ENCODE results near the gene TPSD1.

DNA sequence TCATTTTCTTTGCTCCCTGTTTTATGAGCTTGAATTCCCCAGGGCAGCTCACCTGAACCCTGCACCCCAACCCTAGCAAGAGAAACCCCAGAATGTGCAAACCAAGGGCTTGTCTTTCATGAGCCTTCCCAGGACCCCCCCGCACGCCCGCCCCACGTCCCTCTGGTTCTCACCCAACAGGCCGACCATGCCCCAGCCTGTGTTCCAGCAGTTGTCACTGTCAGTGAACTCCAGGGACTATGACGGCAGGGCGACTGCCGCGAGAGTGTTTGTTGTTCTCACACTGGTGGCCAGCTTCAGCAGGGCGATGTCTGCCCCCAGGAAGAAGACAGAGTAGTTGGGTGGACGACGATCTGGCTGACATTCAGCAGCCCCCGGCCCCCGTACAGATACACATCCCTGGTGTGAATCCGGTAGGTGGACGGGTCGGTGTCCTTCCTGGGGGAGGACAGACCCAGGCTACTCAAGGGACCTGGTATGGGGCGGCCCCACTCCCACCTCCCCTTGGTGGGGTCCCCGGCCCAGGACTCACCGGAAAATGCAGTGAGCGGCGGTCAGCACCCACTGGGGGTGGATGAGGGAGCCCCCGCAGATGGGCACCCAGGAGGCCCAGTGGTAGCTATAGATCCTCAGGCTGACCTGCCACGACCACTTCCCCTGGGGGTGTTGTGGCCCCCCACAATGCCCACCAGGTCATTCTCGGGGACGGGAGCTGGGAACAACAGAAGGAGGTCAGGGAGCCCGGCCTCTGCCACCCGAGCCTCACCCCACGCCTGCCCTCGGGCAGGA is 20.1 kb downstream of the TPSD1 start:
- TF ChIP-seq, protein P1, sequence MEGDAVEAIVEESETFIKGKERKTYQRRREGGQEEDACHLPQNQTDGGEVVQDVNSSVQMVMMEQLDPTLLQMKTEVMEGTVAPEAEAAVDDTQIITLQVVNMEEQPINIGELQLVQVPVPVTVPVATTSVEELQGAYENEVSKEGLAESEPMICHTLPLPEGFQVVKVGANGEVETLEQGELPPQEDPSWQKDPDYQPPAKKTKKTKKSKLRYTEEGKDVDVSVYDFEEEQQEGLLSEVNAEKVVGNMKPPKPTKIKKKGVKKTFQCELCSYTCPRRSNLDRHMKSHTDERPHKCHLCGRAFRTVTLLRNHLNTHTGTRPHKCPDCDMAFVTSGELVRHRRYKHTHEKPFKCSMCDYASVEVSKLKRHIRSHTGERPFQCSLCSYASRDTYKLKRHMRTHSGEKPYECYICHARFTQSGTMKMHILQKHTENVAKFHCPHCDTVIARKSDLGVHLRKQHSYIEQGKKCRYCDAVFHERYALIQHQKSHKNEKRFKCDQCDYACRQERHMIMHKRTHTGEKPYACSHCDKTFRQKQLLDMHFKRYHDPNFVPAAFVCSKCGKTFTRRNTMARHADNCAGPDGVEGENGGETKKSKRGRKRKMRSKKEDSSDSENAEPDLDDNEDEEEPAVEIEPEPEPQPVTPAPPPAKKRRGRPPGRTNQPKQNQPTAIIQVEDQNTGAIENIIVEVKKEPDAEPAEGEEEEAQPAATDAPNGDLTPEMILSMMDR (IDR thresholded peaks at IDR 0.05) = no peak
- TF ChIP-seq YY1 (IDR thresholded peaks at IDR 0.05; ENCODE audit: low read depth) (no peak), SMC3 (IDR thresholded peaks at IDR 0.05; ENCODE audit: low read depth, low read length) (no peak), EZH2phosphoT487 (IDR thresholded peaks at IDR 0.05; ENCODE audit: borderline replicate concordance, low read depth) (no peak), TCF12 (IDR thresholded peaks at IDR 0.05) (no peak), EP300 (IDR thresholded peaks at IDR 0.05; ENCODE audit: borderline replicate concordance in 1 of 2, low read depth in 1 of 2, low read length in 1 of 2) (no peak), CHD2 (IDR thresholded peaks at IDR 0.05; ENCODE audit: low read length, partially characterized antibody) (no peak), JUND (IDR thresholded peaks at IDR 0.05) (no peak), TAF1 (IDR thresholded peaks at IDR 0.05; ENCODE audit: borderline replicate concordance, low read depth, low read length) (no peak), GATA2 (CRISPR knock-in tag; IDR thresholded peaks at IDR 0.05) (no peak)
- TF ChIP-seq, protein P2, sequence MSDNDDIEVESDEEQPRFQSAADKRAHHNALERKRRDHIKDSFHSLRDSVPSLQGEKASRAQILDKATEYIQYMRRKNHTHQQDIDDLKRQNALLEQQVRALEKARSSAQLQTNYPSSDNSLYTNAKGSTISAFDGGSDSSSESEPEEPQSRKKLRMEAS (IDR thresholded peaks at IDR 0.05; ENCODE audit: low read depth) = no peak
- TF ChIP-seq, protein P3, sequence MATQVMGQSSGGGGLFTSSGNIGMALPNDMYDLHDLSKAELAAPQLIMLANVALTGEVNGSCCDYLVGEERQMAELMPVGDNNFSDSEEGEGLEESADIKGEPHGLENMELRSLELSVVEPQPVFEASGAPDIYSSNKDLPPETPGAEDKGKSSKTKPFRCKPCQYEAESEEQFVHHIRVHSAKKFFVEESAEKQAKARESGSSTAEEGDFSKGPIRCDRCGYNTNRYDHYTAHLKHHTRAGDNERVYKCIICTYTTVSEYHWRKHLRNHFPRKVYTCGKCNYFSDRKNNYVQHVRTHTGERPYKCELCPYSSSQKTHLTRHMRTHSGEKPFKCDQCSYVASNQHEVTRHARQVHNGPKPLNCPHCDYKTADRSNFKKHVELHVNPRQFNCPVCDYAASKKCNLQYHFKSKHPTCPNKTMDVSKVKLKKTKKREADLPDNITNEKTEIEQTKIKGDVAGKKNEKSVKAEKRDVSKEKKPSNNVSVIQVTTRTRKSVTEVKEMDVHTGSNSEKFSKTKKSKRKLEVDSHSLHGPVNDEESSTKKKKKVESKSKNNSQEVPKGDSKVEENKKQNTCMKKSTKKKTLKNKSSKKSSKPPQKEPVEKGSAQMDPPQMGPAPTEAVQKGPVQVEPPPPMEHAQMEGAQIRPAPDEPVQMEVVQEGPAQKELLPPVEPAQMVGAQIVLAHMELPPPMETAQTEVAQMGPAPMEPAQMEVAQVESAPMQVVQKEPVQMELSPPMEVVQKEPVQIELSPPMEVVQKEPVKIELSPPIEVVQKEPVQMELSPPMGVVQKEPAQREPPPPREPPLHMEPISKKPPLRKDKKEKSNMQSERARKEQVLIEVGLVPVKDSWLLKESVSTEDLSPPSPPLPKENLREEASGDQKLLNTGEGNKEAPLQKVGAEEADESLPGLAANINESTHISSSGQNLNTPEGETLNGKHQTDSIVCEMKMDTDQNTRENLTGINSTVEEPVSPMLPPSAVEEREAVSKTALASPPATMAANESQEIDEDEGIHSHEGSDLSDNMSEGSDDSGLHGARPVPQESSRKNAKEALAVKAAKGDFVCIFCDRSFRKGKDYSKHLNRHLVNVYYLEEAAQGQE (IDR thresholded peaks at IDR 0.05; ENCODE audit: low read depth, low read length) = no peak
- TF ChIP-seq, protein P4, sequence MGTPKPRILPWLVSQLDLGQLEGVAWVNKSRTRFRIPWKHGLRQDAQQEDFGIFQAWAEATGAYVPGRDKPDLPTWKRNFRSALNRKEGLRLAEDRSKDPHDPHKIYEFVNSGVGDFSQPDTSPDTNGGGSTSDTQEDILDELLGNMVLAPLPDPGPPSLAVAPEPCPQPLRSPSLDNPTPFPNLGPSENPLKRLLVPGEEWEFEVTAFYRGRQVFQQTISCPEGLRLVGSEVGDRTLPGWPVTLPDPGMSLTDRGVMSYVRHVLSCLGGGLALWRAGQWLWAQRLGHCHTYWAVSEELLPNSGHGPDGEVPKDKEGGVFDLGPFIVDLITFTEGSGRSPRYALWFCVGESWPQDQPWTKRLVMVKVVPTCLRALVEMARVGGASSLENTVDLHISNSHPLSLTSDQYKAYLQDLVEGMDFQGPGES (IDR thresholded peaks at IDR 0.05; ENCODE audit: low read depth, low read length) = no peak
- TF ChIP-seq, protein P5, sequence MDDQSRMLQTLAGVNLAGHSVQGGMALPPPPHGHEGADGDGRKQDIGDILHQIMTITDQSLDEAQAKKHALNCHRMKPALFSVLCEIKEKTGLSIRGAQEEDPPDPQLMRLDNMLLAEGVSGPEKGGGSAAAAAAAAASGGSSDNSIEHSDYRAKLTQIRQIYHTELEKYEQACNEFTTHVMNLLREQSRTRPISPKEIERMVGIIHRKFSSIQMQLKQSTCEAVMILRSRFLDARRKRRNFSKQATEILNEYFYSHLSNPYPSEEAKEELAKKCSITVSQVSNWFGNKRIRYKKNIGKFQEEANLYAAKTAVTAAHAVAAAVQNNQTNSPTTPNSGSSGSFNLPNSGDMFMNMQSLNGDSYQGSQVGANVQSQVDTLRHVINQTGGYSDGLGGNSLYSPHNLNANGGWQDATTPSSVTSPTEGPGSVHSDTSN (IDR thresholded peaks at IDR 0.05) = no peak
